ENCODE measurements around the gene IRAK3. TPM values are rescaled to one million over a fixed set of nuclear protein-coding genes. Genes with fewer than 3 reads are reported as not detected.

IRAK3 gene
- total RNA-seq, 4 donors from 2014 or later = 1.5 to 14.1 (median 7.7) TPM

DNA sequence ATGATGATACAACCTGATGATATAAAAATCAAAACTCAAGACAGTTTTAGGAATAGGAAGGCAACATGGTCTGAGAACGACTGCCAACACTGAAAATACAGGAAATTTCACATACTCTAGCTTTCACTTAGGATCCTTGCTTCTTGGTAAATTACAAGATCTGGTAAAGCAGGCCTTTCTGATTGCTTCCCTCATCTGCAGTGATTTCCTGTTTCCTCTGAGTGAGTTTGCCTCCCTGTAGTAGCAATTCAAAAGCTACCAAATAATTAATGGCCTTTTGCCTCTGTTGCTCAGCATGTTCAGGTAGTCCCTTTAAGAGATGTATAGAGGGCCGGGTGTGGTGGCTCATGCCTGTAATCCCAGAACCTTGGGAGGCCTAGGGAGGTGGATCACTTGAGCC, 2.0 kb upstream of the IRAK3 start:
- Histone ChIP-seq H3K4me3 (no peak overlapping the region), H3K36me3 (no peaks in the 10 kb centered on the region), H3K9me3 (no peaks in the 10 kb centered on the region), H3K27me3 (peaks cover 0 to 35% (median 0%) of the 10 kb centered on the region in 4 donors), H3K27ac (peak overlapping the region in 2 of 4 donors; percentile 33 to 55), H3K4me1 (peaks cover 0 to 32% (median 10%) of the 10 kb centered on the region in 3 donors)
- 50 to 63% methylated on average over 1 to 2 of the region's 2 CpGs for WGBS, 2 donors
- no peak for DNase-seq
- intact Hi-C loops (cut with DNase I) = no loop called here
- TF ChIP-seq, protein P1, sequence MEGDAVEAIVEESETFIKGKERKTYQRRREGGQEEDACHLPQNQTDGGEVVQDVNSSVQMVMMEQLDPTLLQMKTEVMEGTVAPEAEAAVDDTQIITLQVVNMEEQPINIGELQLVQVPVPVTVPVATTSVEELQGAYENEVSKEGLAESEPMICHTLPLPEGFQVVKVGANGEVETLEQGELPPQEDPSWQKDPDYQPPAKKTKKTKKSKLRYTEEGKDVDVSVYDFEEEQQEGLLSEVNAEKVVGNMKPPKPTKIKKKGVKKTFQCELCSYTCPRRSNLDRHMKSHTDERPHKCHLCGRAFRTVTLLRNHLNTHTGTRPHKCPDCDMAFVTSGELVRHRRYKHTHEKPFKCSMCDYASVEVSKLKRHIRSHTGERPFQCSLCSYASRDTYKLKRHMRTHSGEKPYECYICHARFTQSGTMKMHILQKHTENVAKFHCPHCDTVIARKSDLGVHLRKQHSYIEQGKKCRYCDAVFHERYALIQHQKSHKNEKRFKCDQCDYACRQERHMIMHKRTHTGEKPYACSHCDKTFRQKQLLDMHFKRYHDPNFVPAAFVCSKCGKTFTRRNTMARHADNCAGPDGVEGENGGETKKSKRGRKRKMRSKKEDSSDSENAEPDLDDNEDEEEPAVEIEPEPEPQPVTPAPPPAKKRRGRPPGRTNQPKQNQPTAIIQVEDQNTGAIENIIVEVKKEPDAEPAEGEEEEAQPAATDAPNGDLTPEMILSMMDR (IDR thresholded peaks at IDR 0.05) = no peak
- TF ChIP-seq POLR2A (IDR thresholded peaks at IDR 0.05) = no peak

DNA sequence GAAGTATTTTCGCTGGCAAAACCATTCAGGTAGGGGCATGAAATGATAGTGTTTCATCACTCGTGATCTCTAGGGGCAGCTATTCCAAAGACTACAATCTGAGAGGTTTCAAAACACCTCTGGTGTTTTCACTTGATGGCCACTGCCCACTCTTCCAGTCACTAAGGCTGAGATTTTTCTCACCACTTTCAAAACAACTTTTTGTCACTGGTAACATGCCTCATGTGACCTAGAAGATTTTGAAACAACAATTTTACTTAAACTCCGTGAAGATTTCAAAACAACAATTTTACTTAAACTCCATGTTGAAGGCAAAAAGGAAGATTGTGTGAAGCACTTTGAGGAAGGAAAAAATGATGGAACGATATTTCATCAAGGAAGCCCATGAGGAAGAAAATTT, 1.2 kb upstream of the IRAK3 start:
- WGBS, 2 donors = 84 to 92% methylated on average over 4 of the region's 4 CpGs
- H3K4me1 ChIP-seq = peaks cover 0 to 32% (median 10%) of the 10 kb centered on the region in 3 donors
- peaks cover 0 to 35% (median 0%) of the 10 kb centered on the region in 4 donors for H3K27me3 ChIP-seq
- H3K9me3 ChIP-seq = no peaks in the 10 kb centered on the region
- DNase-seq = no peak
- no peak overlapping the region for H3K4me3 ChIP-seq
- no peaks in the 10 kb centered on the region for H3K36me3 ChIP-seq
- H3K27ac ChIP-seq = peak overlapping the region in 1 of 4 donors; percentile 98
- intact Hi-C loops (cut with DNase I) = no loop called here
- no peak for TF ChIP-seq POLR2A (IDR thresholded peaks at IDR 0.05)
- TF ChIP-seq, protein P1 (IDR thresholded peaks at IDR 0.05) = no peak

DNA sequence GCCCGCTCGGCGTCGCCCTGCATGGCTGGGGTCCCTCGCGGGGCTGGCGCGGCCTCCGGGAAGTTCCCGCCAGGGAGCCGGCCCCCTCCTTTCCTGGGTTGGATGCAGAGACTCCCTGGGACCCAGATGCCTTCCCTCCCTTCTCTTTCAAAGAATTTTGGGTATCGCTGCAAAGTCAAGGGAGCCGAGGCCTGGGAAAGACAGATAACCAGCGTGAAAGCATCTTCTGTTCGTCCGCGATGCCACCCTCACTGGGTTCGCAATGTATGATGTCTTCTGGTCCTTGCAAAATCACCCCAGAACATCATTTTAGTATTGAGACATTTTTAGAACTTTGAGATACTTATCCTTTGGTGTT, 451 bp downstream of the IRAK3 start:
- WGBS, 2 donors = 21 to 57% methylated on average over 4 to 7 of the region's 18 CpGs
- intact Hi-C loops (cut with DNase I) = no loop called here
- Histone ChIP-seq H3K4me3 (peak overlapping the region; percentile 39 to 82 (median 53)), H3K27ac (peak overlapping the region; percentile 80 to 98 (median 88)), H3K27me3 (peaks cover 0 to 25% (median 0%) of the 10 kb centered on the region in 4 donors), H3K4me1 (peaks cover 0 to 32% (median 10%) of the 10 kb centered on the region in 3 donors), H3K9me3 (no peaks in the 10 kb centered on the region), H3K36me3 (no peaks in the 10 kb centered on the region)
- no peak for DNase-seq
- TF ChIP-seq, protein P1 (IDR thresholded peaks at IDR 0.05) = no peak
- TF ChIP-seq POLR2A (IDR thresholded peaks at IDR 0.05) = no peak

DNA sequence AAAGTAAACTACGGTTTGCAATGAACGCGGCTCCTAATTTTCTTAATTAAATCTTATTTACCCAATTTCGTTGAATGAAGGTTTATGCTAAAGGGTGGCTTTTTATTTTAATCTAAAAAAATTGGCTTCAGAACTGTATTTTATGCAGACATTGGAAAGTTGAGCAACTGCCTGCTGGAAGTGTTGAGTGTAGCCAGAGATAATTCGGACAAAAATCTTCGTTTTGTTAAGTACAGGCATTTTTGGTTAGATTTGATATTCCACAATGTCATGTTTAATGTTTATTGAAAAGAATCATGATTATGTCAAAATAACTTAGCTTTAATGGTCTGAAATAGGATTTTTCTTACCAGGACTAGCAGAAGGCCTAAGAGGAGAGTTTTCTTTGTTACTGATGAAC, 875 bp downstream of the IRAK3 start:
- DNase-seq = no peak
- Histone ChIP-seq H3K9me3 (no peaks in the 10 kb centered on the region), H3K27me3 (peaks cover 0 to 25% (median 0%) of the 10 kb centered on the region in 4 donors), H3K4me1 (peaks cover 0 to 32% (median 10%) of the 10 kb centered on the region in 3 donors), H3K27ac (peak overlapping the region; percentile 80 to 98 (median 88)), H3K4me3 (peak overlapping the region; percentile 39 to 82 (median 53)), H3K36me3 (no peaks in the 10 kb centered on the region)
- no peak for TF ChIP-seq POLR2A (IDR thresholded peaks at IDR 0.05)
- WGBS, 2 donors = 53 to 73% methylated on average over 6 of the region's 6 CpGs
- intact Hi-C loops (cut with DNase I) = no loop called here

DNA sequence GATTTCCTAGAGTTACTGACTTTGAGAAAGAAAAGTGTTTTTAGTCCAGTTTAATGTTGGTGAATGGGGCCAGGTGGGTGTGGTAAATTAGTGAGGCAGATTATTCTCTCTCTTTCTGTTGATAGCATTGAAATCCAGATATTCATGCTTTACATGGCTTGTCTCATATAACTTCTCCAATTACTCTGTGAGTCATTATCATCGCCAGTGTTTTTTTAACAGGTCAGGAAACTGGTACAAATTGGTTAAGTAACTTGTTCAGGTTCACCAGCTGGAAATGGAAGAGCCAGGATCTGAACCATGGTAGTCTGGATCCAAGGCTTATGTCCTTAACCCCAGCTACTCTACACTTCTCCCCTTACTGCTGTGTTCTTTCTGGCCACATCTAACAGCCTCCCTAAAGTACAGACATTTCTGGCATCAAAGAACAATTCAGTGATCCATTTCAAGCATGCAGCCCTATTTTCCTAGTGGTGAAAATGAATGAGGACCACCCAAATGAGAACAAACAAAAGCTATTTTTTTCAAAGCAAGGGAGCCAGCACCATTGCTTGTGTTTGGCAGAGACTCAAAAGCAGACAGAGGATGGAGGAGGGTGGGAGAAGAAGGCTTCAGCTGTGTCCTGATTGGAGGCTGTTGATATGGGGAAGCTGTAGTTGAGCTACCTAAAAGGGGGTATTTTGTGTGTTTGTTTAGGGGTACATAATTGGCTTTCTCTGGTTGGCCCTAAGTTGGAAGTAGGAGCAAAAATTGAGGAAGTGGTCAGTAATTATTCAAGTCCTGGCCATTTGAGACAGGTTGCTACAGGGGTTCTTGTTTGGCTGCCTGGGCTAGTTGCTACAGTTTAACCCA, 1.7 kb downstream of the IRAK3 start:
- intact Hi-C loops (cut with DNase I) = no loop called here
- Histone ChIP-seq H3K27me3 (peaks cover 0 to 25% (median 0%) of the 10 kb centered on the region in 4 donors), H3K4me1 (peaks cover 0 to 33% (median 10%) of the 10 kb centered on the region in 3 donors), H3K4me3 (peak overlapping the region in 3 of 4 donors; percentile 39 to 82 (median 65)), H3K36me3 (no peaks in the 10 kb centered on the region), H3K9me3 (no peaks in the 10 kb centered on the region), H3K27ac (peak overlapping the region in 3 of 4 donors; percentile 63 to 94 (median 80))
- 18 to 33% methylated on average over 1 of the region's 1 CpG for WGBS, 2 donors
- DNase-seq = no peak
- TF ChIP-seq, protein P1 (IDR thresholded peaks at IDR 0.05) = peak in 1 of 6 experiments; percentile 2
- no peak for TF ChIP-seq POLR2A (IDR thresholded peaks at IDR 0.05)
